WI38 (cell line): ENCODE measurements around the gene PPA1.
"Not testable (repeated sequence)": the region's sequence is repeated elsewhere in the genome, so short reads cannot be mapped to it uniquely, and the experiment has no call there.

Source experiments
- H3K4me3 ChIP-seq: 2 replicates; pipeline ENCODE4 v1.5.1; 2011; ENCODE audit warnings: low read depth, mild to moderate bottlenecking, control low read depth, low read length
- TF ChIP-seq, protein P1 (sequence below): IDR thresholded peaks from 2 replicates; pipeline ENCODE4 v1.5.1; 2012; ENCODE audit warnings: low read depth, mild to moderate bottlenecking, control low read depth, low read length

Gene PPA1

DNA sequence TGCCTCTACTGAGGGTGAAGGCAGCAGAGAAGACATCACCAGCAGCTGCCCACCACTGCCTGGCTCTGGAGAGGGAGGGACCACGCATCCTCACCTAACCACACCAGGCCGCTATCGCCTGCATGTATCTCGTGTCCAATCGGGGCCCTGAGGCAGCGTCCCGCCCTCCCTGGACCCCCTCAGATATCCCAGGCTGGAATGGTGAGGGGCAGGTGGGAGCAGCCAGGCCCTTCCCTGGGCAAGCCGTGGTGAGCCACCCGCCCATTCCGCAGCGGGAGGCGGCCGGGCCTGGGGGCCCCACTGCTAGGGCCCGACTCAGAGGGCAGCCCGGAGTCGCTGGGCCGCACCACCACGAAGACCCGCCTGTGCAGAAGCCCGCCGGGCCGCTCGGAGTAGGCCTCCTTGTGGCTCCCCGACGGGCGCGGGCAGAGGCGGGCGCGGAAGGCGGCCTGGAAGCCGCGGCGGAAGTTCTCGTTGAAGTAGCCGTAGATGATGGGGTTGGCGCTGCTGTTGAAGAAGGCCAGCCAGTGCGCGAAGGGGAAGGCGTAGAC lies 21.6 kb upstream of the PPA1 start:
- TF ChIP-seq, protein P1, sequence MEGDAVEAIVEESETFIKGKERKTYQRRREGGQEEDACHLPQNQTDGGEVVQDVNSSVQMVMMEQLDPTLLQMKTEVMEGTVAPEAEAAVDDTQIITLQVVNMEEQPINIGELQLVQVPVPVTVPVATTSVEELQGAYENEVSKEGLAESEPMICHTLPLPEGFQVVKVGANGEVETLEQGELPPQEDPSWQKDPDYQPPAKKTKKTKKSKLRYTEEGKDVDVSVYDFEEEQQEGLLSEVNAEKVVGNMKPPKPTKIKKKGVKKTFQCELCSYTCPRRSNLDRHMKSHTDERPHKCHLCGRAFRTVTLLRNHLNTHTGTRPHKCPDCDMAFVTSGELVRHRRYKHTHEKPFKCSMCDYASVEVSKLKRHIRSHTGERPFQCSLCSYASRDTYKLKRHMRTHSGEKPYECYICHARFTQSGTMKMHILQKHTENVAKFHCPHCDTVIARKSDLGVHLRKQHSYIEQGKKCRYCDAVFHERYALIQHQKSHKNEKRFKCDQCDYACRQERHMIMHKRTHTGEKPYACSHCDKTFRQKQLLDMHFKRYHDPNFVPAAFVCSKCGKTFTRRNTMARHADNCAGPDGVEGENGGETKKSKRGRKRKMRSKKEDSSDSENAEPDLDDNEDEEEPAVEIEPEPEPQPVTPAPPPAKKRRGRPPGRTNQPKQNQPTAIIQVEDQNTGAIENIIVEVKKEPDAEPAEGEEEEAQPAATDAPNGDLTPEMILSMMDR, result no peak
- no peak overlapping the region for H3K4me3 ChIP-seq

DNA sequence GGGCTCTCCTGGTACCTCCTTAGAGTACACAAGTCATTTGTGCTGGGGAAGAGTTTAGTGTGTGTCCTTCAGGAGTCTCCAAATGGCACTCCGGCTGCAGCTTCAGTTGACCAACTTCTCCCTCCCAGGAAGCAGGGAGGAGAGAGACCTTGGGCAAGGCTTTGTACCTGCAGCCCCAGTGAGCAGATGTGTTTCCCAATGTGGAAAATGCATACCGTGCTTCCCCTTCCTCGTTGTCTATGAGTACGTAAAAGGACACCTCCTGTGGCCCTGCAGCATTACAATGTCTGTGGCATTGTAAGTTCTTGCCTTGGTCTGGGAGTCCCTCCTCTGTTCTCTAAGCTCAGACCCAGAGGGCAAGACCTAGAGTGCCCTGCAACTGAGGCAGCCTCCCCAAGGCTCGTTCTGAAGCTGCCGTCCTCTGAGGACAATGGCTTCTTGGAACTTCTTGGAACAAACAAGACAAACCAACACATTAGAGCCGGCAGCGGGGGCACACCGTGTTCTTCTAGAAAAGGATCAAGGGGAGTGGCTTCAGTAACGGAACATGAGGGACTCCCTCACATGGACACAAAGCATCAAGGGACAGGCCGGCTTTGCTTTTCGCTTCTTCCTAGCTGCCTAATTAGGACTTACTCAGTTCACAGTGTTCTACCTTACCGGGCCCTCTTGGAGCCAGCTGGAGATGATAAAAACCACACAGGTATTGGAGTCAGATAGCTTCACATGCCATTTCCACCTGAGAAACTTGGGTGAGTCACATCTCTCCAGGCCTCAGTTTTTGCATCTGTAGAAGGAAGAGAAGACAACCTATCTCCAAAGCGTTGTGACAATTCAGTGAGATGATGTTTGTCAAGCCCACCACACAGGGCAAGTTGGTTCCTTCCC lies 20.9 kb upstream of the PPA1 start:
- TF ChIP-seq, protein P1, result no peak

DNA sequence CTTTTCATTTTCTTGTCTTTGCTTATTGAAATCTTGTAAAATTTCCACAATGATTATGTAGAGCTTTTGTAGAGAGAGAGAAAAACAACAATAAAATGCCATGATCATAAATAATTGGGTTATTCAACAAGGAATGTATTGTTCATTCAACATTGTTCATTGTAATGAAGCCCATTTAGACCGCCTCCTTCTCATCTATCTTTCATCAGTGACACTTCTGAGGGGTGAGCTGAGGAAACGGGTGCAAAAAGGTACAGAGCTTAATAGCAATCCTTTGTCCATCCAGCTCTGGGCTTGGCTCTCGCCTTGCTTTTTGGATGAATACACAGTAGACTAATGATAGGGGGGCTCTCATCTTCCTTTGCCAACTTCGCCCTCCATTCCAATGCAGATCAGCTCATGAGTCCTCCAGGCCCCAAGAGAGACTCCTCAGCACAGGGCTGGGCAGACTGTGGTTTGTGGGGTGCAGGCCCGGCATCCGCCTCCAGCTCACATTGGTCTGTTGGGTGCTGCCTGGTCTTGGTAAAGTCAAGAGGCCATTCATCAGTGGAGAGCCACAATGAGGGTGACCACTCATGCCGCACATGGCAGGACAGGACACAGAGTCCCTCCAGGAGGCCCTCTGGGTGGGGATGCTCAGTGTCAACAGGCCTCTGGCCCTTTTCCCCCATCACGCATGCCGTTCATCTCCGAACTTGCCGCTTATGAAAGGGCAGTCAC lies 17.9 kb upstream of the PPA1 start:
- no peak overlapping the region for H3K4me3 ChIP-seq
- TF ChIP-seq, protein P1, result no peak

More for the DNA sequence above, 20.9 kb upstream of the PPA1 start:
- H3K4me3 ChIP-seq, result no peak overlapping the region

DNA sequence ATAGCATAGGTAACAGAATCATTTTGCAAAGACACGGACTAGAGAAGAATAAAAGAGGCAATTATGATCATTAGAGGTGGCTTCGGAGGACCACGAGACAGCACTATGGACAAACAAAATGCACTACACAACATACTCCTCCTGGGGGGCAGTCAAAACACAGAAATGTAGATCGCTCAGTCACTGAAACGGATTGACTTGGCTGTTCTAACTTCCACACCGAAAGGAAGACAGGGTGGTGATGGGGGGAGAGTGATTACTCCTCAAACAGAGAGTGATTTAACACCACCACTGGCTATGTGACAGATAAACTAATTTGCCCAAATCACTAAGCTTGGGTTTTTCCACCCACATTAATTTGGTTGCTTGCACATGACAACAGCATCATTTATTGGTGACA lies 14.1 kb upstream of the PPA1 start:
- no peak overlapping the region for H3K4me3 ChIP-seq
- TF ChIP-seq, protein P1, result no peak

DNA sequence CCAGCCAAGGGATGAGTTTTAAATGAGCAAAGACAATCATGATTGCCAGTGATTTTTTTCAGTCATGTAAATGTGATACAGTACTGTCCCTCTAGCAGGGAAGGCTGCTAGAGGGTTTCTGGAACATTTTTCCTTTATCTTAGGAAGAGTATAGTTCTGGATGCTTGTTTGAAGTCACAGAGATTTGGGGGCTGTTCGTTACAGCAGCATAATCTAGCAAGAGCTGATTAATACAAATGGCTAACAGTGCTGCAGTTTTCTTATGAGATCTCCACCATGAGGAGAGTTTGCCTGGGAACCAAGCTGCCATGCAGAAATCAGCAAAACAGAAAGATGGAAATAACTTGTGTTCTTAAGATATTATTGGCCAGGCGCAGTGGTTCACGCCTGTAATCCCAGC lies 7.9 kb upstream of the PPA1 start:
- TF ChIP-seq, protein P1, result no peak
- no peak overlapping the region for H3K4me3 ChIP-seq

DNA sequence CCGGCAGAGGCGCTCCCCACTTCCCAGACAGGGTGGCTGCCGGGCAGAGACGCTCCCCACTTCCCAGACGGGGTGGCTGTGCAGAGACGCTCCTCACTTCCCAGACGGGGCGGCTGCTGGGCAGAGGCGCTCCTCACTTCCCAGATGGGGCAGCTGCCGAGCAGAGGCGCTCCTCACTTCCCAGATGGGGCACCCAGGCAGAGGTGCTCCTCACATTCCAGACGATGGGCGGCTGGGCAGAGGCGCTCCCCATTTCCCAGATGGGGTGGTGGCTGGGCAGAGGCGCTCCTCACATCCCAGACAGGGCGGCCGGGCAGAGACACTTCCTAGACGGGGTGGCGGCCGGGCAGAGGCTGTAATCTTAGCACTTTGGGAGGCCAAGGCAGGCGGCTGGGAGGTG lies 6.8 kb upstream of the PPA1 start:
- not testable (repeated sequence) for H3K4me3 ChIP-seq

DNA sequence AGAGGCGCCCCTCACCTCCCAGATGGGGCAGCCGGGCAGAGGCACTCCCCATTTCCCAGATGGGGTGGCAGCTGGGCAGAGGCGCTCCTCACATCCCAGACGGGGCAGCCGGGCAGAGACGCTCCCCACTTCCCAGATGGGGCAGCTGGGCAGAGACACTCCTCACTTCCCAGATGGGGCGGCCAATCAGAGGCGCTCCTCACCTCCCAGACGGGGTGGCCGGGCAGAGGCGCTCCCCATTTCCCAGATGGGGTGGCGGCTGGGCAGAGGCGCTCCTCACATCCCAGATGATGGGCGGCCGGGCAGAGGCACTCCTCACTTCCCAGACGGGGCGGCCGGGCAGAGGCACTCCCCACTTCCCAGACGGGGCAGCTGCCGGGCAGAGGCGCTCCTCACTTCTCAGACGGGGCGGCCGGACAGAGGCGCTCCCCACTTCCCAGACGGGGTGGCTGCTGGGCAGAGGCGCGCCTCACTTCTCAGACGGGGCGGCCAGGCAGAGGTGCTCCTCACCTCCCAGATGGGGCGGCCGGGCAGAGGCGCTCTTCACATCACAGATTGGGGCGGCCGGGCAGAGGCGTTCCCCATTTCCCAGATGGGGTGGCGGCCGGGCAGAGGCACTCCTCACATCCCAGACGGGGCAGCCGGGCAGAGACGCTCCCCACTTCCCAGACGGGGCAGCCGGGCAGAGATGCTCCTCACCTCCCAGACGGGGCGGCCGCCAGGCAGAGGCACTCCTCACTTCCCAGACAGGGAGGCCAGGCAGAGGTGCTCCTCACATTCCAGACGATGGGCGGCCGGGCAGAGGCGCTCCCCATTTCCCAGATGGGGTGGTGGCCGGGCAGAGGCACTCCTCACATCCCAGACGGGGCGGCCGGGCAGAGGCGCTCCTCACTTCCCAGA lies 6.1 kb upstream of the PPA1 start:
- H3K4me3 ChIP-seq, result not testable (repeated sequence)

DNA sequence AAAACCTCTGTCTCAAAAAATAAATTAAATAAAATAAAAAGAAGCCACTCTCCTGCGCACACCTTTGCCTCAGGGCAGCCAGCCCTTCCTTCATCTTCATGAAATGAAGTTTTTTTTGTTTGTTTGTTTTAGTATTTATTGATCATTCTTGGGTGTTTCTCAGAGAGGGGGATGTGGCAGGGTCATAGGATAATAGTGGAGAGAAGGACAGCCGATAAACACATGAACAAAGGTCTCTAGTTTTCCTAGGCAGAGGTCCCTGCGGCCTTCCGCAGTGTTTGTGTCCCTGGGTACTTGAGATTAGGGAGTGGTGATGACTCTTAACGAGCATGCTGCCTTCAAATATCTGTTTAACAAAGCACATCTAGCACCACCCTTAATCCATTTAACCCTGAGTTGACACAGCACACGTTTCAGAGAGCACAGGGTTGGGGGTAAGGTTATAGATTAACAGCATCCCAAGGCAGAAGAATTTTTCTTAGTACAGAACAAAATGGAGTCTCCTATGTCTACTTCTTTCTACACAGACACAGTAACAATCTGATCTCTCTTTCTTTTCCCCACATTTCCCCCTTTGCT lies 4.8 kb upstream of the PPA1 start:
- not testable (repeated sequence) for H3K4me3 ChIP-seq
